ENCODE results near the gene FAM83G.

The FAM83G gene

GRCh38 chr17:18981335-18981641 lies 23.3 kb downstream of the FAM83G start:
- Mint-ChIP-seq H3K27me3 (ENCODE audit: low read depth) (peaks cover 11% of the 10 kb centered on the region), H3K36me3 (ENCODE audit: low read depth) (no peaks in the 10 kb centered on the region), H3K4me1 (no peaks in the 10 kb centered on the region), H3K4me3 (no peak overlapping the region), H3K9me3 (no peaks in the 10 kb centered on the region), H3K27ac (peak overlapping the region in 2 of 3 experiments; percentile 67 to 89)
- no peak for TF ChIP-seq CTCF (IDR thresholded peaks at IDR 0.05; ENCODE audit: unreplicated experiment in 3 of 3)

DNA sequence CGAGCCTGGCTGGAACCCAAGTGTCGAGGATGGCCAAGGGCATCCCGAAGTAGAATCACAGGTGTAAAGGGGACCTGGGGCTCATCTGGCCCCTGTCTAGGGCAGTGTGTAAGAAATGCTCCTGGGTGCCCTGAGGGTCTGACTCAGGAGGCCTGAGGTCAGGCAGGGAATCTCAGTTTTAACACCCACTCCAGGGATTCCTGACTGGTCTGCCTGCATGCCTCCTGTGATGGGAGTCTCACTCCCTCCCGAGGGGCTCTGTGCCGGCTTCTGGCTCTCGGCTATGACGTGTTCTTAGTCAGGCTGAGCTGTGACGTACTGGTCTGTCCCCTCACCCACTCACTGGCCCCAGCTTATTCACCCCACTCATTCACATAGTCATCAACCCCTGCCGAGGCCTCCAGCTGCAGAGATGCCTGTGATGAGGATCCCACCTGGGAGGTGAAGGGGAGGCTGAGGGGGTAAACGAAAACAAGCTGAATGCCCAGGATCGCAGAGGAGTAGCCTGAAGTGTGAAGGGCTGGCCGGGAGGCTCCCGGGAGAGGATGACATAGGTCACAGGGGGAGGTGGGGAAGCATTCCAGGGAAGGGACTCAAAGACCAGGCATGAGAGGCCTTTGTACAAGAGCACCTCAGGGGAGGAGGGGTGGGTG lies 23.8 kb downstream of the FAM83G start:
- Mint-ChIP-seq H3K27ac (peak overlapping the region in 2 of 3 experiments; percentile 67 to 89), H3K36me3 (ENCODE audit: low read depth) (no peaks in the 10 kb centered on the region), H3K9me3 (no peaks in the 10 kb centered on the region), H3K4me1 (no peaks in the 10 kb centered on the region), H3K4me3 (peak overlapping the region in 1 of 3 experiments; percentile 22), H3K27me3 (ENCODE audit: low read depth) (peaks cover 11% of the 10 kb centered on the region)
- TF ChIP-seq CTCF (IDR thresholded peaks at IDR 0.05; ENCODE audit: unreplicated experiment in 3 of 3): no peak

GRCh38 chr17:18978655-18979054 lies 25.9 kb downstream of the FAM83G start:
- Mint-ChIP-seq H3K4me1 (no peaks in the 10 kb centered on the region), H3K9me3 (no peaks in the 10 kb centered on the region), H3K27me3 (ENCODE audit: low read depth) (peaks cover 11% of the 10 kb centered on the region), H3K4me3 (no peak overlapping the region), H3K27ac (no peak overlapping the region), H3K36me3 (ENCODE audit: low read depth) (no peaks in the 10 kb centered on the region)
- TF ChIP-seq CTCF (IDR thresholded peaks at IDR 0.05; ENCODE audit: unreplicated experiment in 3 of 3): no peak

- Mint-ChIP-seq H3K4me1 (no peaks in the 10 kb centered on the region), H3K4me3 (no peak overlapping the region), H3K36me3 (ENCODE audit: low read depth) (no peaks in the 10 kb centered on the region), H3K27me3 (ENCODE audit: low read depth) (peaks cover 11% of the 10 kb centered on the region), H3K27ac (no peak overlapping the region), H3K9me3 (no peaks in the 10 kb centered on the region)
- no peak for TF ChIP-seq CTCF (IDR thresholded peaks at IDR 0.05; ENCODE audit: unreplicated experiment in 3 of 3)
These were observed 26.5 kb downstream of the FAM83G start for GRCh38 chr17:18978050-18978449.

GRCh38 chr17:18977646-18978045 lies 26.9 kb downstream of the FAM83G start:
- Mint-ChIP-seq H3K4me1 (no peaks in the 10 kb centered on the region), H3K27me3 (ENCODE audit: low read depth) (peaks cover 11% of the 10 kb centered on the region)

More at GRCh38 chr17:18977646-18978045, 26.9 kb downstream of the FAM83G start:
- Mint-ChIP-seq H3K4me3 (no peak overlapping the region), H3K27ac (no peak overlapping the region), H3K36me3 (ENCODE audit: low read depth) (no peaks in the 10 kb centered on the region), H3K9me3 (no peaks in the 10 kb centered on the region)
- no peak for TF ChIP-seq CTCF (IDR thresholded peaks at IDR 0.05; ENCODE audit: unreplicated experiment in 3 of 3)
